SK-N-SH treated with all-trans-retinoic acid at 6 μM for 48 hours (cell line): ENCODE measurements around the gene DPYSL5.

Source experiments
- ATAC-seq: fragments of 200-7000 bp; cut with Tn5 transposase; 3 replicates; pipeline ENCODE4 v1.9.1; 2020; ENCODE audit warnings: mild to moderate bottlenecking, moderate library complexity
- ARNTL ChIP-seq: fragments of 450-650 bp; formaldehyde crosslinking; IDR thresholded peaks from 2 replicates; pipeline ENCODE4 v1.5.0; 2020; ENCODE audit warnings: low read depth, mild to moderate bottlenecking, moderate library complexity, borderline replicate concordance
- BACH2 ChIP-seq: fragments of 250-450 bp; sonication (Bioruptor Pico); IDR thresholded peaks from 2 replicates; pipeline ENCODE4 v1.9.0; 2021; ENCODE audit warnings: mild to moderate bottlenecking, borderline replicate concordance
- CREB5 ChIP-seq: fragments of 250-450 bp; sonication (Bioruptor Pico); IDR thresholded peaks from 2 replicates; pipeline ENCODE4 v1.5.1; 2020; ENCODE audit warnings: low read depth, mild to moderate bottlenecking, moderate library complexity
- ESRRG ChIP-seq: fragments of 250-450 bp; sonication (Bioruptor Pico); IDR thresholded peaks from 2 replicates; pipeline ENCODE4 v1.6.1; 2021; ENCODE audit warnings: mild to moderate bottlenecking
- GLIS3 ChIP-seq: fragments of 250-450 bp; sonication (Bioruptor Pico); IDR thresholded peaks from 2 replicates; pipeline ENCODE4 v1.5.0; 2020; ENCODE audit warnings: mild to moderate bottlenecking, moderate library complexity
- ISL1 ChIP-seq: fragments of 250-450 bp; sonication (Bioruptor Pico); IDR thresholded peaks from 2 replicates; pipeline ENCODE4 v2.1.2; 2022; ENCODE audit warnings: mild to moderate bottlenecking, moderate library complexity
- OSR1 ChIP-seq: fragments of 250-450 bp; sonication (Bioruptor Pico); IDR thresholded peaks from 2 replicates; pipeline ENCODE4 v1.8.0; 2022; ENCODE audit warnings: moderate library complexity, mild to moderate bottlenecking, inconsistent platforms
- PATZ1 ChIP-seq: fragments of 250-450 bp; sonication (Bioruptor Pico); IDR thresholded peaks from 2 replicates; pipeline ENCODE4 v1.8.0; 2020; ENCODE audit warnings: mild to moderate bottlenecking, moderate library complexity, borderline replicate concordance
- POU6F1 ChIP-seq: fragments of 250-450 bp; sonication (Bioruptor Pico); IDR thresholded peaks from 2 replicates; pipeline ENCODE4 v1.8.0; 2021; ENCODE audit warnings: low read depth, mild to moderate bottlenecking, moderate library complexity, borderline replicate concordance
- PPARA ChIP-seq: fragments of 250-450 bp; sonication (Bioruptor Pico); IDR thresholded peaks from 2 replicates; pipeline ENCODE4 v1.5.0; 2020; ENCODE audit warnings: mild to moderate bottlenecking, borderline replicate concordance
- RARB ChIP-seq: fragments of 250-450 bp; sonication (Bioruptor Pico); IDR thresholded peaks from 2 replicates; pipeline ENCODE4 v1.8.0; 2021; ENCODE audit warnings: mild to moderate bottlenecking, moderate library complexity
- SNAI2 ChIP-seq: fragments of 250-450 bp; sonication (Bioruptor Pico); IDR thresholded peaks from 2 replicates; pipeline ENCODE4 v1.5.0; 2020; ENCODE audit warnings: mild to moderate bottlenecking, moderate library complexity
- TCF4 ChIP-seq: fragments of 250-450 bp; sonication (Bioruptor Pico); IDR thresholded peaks from 2 replicates; pipeline ENCODE4 v1.8.0; 2021; ENCODE audit warnings: mild to moderate bottlenecking, moderate library complexity, borderline replicate concordance
- TOX ChIP-seq: fragments of 250-450 bp; sonication (Bioruptor Pico); IDR thresholded peaks from 2 replicates; pipeline ENCODE4 v1.8.0; 2021; ENCODE audit warnings: mild to moderate bottlenecking, moderate library complexity, borderline replicate concordance
- TSHZ2 ChIP-seq: fragments of 250-450 bp; sonication (Bioruptor Pico); IDR thresholded peaks from 2 replicates; pipeline ENCODE4 v1.5.0; 2020; ENCODE audit warnings: mild to moderate bottlenecking, moderate library complexity
- ZC3H10 ChIP-seq: fragments of 250-450 bp; sonication (Bioruptor Pico); IDR thresholded peaks from 2 replicates; pipeline ENCODE4 v1.5.1; 2021; ENCODE audit warnings: mild to moderate bottlenecking, moderate library complexity
- ZFP3 ChIP-seq: fragments of 250-450 bp; sonication (Bioruptor Pico); IDR thresholded peaks from 2 replicates; pipeline ENCODE4 v1.5.0; 2020; ENCODE audit warnings: mild to moderate bottlenecking, moderate library complexity
- ZFP30 ChIP-seq: fragments of 450-650 bp; formaldehyde crosslinking; IDR thresholded peaks from 2 replicates; pipeline ENCODE4 v1.5.0; 2022; ENCODE audit warnings: mild to moderate bottlenecking, moderate library complexity
- ZNF565 ChIP-seq: fragments of 450-650 bp; formaldehyde crosslinking; conservative IDR thresholded peaks from 2 replicates; pipeline ENCODE4 v1.5.0; 2020; ENCODE audit warnings: low read depth, mild to moderate bottlenecking, moderate library complexity
- ZNF70 ChIP-seq: fragments of 450-650 bp; formaldehyde crosslinking; IDR thresholded peaks from 2 replicates; pipeline ENCODE4 v1.5.0; 2020; ENCODE audit warnings: mild to moderate bottlenecking, moderate library complexity
- ZNF8 ChIP-seq: fragments of 450-650 bp; formaldehyde crosslinking; IDR thresholded peaks from 2 replicates; pipeline ENCODE4 v1.5.0; 2020; ENCODE audit warnings: mild to moderate bottlenecking, moderate library complexity

DPYSL5 gene

DNA sequence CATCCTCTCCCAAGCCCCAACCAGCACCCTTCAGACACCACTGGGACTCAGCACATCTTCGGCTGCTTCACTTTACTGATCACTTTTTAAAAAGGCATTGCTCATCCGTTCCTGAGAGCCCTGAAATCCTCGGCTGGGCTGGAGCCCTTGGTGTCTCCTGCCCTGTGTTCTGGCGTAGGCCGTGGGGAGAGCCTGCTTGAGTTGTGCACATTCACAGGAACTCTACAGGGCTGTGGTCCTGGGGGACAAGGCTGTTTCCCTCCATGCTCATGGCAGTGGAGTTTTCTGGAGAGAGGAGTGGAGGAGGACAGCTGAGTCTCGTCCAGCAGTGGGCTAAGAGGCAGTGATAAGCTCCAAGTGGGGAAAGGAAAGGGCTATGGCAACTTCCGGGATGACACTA lies 46.1 kb upstream of the DPYSL5 start:
- TF ChIP-seq PATZ1 (CRISPR knock-in tag) (no peak), BACH2 (CRISPR knock-in tag) (no peak), ZNF8 (CRISPR knock-in tag) (no peak), TOX (CRISPR knock-in tag) (no peak), ESRRG (CRISPR knock-in tag) (no peak), RARB (CRISPR knock-in tag) (no peak), ZFP30 (CRISPR knock-in tag) (no peak), ARNTL (CRISPR knock-in tag) (no peak), ZNF70 (CRISPR knock-in tag) (no peak)
- no peak for ATAC-seq

DNA sequence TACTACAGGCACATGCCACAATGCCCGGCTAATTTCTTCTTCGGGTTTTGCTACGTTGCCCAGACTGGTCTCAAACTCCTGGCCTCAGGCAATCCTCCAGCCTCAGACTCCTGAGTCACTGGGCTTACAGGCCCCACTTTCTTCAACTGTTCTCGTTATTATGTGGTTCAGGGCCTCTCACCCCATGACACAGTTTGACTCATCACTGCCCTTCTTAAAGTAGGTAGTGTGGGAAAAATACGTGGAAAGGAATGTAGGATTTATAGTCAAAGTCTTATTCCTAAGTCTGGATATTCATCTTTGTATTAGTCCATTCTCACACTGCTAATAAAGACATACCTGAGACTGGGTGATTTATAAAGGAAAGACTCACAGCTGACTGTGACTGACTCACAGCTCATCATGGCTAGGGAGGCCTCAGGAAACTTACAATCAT lies 42.7 kb upstream of the DPYSL5 start:
- peak; percentile 53; the same call in 2 of the 3 replicates for ATAC-seq
- TF ChIP-seq OSR1 (CRISPR knock-in tag) (no peak), ESRRG (CRISPR knock-in tag) (no peak), TCF4 (CRISPR knock-in tag) (no peak), CREB5 (CRISPR knock-in tag) (no peak), ARNTL (CRISPR knock-in tag) (no peak), ISL1 (no peak), GLIS3 (CRISPR knock-in tag) (no peak), ZFP3 (no peak), RARB (CRISPR knock-in tag) (no peak), ZNF70 (CRISPR knock-in tag) (no peak), ZC3H10 (CRISPR knock-in tag) (no peak), TSHZ2 (no peak), TOX (CRISPR knock-in tag) (no peak), PPARA (CRISPR knock-in tag) (no peak)

- peak; percentile 75 for ATAC-seq
These were observed 40.0 kb upstream of the DPYSL5 start for GRCh38 chr2:26807788-26808460.

DNA sequence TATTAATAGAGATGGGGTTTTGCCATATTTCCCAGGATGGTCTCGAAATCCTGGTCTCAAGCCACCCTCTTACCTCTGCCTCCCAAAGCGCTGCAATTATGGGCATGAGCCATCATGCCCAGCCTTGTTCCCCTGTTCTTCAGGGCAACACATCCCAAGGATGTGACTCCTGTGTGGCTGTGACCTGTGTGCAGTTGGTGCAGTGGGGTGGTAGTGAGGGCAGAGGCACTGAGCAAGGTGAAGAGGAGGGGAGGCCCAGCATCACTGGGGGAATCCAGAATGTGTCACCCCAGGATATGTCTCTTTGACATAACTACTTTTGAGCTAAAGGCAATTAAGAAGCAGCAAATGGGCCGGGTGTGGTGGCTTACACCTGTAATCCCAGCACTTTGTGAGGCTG lies 38.7 kb upstream of the DPYSL5 start:
- TF ChIP-seq ZNF565 (CRISPR knock-in tag) = no peak
- no peak for TF ChIP-seq TSHZ2
- no peak for TF ChIP-seq PATZ1 (CRISPR knock-in tag)
- TF ChIP-seq POU6F1 = no peak
- TF ChIP-seq OSR1 (CRISPR knock-in tag) = no peak
- no peak for TF ChIP-seq ZC3H10 (CRISPR knock-in tag)
- TF ChIP-seq TCF4 (CRISPR knock-in tag) = no peak
- no peak for TF ChIP-seq PPARA (CRISPR knock-in tag)
- TF ChIP-seq BACH2 (CRISPR knock-in tag) = no peak
- no peak for TF ChIP-seq ZNF8 (CRISPR knock-in tag)
- TF ChIP-seq ZFP30 (CRISPR knock-in tag) = no peak
- TF ChIP-seq ESRRG (CRISPR knock-in tag) = no peak
- no peak for ATAC-seq

More at GRCh38 chr2:26807788-26808460, 40.0 kb upstream of the DPYSL5 start:
- no peak for TF ChIP-seq BACH2 (CRISPR knock-in tag)
- TF ChIP-seq GLIS3 (CRISPR knock-in tag) = no peak
- TF ChIP-seq ZNF8 (CRISPR knock-in tag) = no peak
- no peak for TF ChIP-seq SNAI2
- no peak for TF ChIP-seq ZNF565 (CRISPR knock-in tag)
- no peak for TF ChIP-seq ZNF70 (CRISPR knock-in tag)
- no peak for TF ChIP-seq ESRRG (CRISPR knock-in tag)
- TF ChIP-seq ISL1 = no peak
- TF ChIP-seq, all 23 proteins: peak for 0
